CD4-positive, alpha-beta T cell treated with Interferon gamma for 1 hour (primary cell): Measurements from ENCODE around the gene CDS2.
"Not testable (repeated sequence)": the region's sequence is repeated elsewhere in the genome, so short reads cannot be mapped to it uniquely, and the experiment has no call there.

ENCODE experiments used
- DNase-seq: peaks from one replicate; pipeline ENCODE4 v3.0.0-alpha.2; 2020

CDS2 gene

DNA sequence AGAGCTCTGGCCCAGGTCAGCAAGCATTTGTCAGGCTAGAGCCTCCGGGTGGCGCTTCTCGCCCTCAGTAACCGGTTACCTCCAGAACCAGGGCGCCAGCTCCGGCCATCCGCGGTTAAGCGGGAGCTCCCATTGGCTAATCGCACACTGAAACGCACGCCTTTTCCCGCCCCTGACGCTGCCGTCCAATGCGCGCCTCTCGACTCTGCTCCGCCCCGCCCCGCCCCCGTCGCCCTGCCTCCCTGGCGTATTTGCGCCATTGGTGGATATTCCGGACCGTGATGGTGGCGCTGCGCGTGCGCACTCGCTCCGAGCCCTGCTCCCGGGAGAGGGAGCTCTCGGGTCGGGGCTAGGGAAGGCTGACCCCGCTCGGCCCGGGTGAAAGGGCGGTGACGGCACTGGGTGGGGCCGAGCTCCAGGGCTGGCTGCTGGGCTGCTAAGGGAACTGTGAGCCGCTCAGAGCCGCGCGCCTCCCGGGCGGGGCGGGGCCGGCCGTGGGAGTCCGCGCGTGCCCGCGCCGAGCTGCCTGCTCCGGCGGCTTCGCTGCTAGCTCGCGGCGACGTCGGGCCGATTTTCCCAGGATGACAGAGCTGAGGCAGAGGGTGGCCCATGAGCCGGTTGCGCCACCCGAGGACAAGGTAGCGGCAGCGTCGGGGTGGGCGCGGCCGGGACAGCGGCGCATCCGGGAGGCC lies at the start of gene CDS2:
CDS2 (plus strand) TSS at position 497 of the 692 bp plus-strand sequence; CDS start at position 582, 85 bp downstream.
- DNase-seq: peak; percentile 100

DNA sequence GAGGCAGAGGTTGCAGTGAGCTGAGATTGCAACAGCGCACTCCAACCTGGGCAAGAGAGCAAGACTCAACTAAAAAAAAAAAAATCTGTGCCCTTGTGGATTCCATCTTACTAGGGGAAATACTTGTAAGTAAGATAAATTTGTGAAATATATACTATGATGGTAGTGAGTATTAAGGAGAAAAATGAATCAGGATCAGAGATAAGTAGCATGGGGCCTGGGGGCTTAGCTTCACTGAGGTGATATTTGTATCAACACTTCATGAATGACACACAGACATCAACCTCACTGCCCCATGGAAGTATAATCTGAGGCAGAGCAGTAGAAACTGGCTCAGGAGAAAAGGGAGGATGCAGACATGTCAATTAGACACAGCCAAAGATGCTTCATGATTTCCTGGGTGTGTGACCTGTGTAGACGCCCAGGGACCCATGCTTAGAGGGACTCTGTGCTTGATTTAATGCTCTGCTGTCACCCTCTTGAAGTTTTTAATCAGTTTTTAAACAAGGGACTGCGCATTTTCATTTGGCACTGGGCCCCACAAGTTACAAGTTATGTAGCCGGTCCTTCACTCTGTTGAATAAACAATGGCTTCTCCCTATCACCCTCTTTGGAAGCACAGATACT lies 48.9 kb upstream of the CDS2 start:
- no peak for DNase-seq

DNA sequence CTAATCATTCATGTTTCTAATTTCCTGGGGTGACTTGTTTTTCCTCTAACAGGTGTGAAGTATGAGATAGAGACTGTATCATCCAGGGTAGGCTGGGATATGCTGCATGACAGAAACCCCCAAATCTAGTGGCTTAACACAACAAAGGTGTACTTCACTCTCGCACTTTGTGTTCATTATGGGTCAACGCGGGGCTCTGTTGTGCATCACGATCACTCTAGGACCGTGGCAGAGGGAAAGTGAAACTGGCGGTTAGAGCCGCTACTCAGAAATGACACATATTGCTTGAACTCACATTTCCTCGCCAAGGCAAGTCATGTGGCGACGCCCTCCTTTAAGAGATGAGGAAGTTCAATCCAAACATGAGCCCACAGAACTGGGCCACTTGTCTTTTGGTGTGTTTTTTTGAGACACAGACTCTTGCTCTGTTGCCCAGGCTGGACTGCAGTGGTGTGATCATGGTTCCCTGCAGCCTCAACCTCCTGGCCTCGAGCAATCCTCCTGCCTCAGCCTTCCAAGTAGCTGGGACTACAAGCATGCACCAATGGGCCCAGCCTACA lies 48.3 kb upstream of the CDS2 start:
- peak; percentile 83 for DNase-seq

DNA sequence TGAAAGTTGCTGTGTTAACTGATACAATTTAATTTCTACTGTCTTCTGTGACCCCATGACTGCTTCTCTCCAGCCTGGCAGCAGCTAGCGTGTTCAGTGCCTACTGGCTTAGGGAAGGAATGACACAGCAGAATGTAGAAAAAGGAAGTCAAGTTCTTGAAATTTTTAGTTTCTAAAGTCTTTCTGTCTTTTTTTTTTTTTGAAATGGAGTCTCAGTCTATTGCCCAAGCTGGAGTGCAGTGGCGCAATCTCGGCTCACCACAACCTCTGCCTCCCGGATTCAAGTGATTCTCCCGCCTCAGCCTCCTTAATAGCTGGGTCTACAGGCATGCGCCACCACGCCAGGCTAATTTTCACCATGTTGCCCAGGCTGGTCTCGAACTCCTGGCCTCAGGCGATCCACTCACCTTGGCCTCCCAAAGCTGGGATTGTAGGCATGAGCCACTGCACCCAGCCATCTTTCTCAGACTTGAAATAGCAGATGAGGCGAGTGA lies 46.4 kb upstream of the CDS2 start:
- DNase-seq: peak; percentile 68

DNA sequence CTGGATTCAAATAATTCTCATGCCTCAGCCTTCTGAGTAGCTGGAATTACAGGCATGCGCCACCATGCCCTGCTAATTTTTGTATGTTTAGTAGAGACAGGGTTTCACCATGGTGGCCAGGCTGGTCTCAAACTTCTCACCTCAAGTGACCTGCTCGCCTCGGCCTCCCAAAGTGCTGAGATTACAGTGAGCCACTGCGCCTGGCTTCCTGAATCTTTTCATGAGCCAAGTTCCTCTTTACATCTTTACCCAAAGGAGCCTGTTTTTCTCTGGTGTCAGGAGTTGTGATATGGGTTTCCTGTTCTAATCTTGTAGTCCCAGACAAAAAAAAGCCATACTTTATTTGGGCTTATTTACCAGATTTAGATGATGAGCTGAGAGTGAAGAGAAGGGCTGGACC lies 41.4 kb upstream of the CDS2 start:
- peak; percentile 23 for DNase-seq

DNA sequence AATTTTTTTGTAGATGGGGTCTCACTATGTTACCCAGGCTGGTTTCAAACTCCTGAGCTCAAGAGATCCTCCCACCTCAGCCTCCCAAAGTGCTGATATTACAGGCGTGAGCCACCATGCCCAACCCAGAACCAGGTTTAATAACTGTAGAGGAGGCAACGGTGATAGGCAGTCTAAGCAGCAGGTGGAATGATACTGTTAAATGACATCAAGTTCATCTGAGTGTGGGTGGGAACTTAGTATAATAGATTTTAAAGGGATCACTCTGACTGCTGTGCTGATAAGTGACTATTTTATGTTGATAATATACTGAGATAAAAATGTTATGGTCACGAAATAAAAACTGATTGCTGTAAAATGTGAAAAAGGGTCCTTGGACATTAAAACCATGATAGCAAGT lies 38.1 kb upstream of the CDS2 start:
- DNase-seq: no peak

DNA sequence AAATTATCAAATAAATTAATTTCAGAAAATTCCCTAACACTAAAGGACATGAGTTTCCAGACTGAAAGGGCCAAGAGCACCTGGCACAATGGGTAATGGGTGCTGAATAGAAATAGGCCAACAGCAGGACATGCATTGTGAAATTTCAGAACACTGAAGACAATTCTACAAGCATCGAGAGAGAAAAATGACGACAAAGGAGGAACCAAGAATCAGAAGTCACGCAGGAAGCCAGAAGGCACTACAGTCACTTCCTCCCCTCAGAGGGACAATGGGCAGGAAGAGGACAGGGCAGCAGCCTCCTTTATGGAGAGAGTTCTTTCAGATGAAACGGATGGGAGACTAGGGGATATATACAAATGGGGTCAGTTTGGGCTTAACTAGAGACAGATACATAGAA lies 36.6 kb upstream of the CDS2 start:
- DNase-seq: peak; percentile 39

DNA sequence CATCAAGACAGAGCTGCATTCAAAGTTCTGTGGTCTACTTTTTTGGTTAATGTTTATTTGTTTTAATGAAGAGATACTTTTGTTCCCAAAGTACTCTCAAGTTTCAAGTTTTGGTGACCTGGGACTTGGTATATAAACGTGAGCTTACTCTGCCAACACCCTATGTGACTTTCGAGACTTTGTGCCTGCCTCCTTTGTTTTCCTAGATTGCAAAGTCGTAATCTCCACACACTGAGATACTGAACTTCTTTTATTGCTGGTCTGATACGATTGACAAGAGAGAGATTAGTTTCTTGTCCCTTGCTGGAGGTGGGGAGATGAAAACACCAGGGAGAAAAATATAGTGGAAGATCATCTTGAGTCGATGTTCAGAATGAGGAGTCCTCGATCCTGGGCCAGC lies 34.9 kb upstream of the CDS2 start:
- DNase-seq: no peak

DNA sequence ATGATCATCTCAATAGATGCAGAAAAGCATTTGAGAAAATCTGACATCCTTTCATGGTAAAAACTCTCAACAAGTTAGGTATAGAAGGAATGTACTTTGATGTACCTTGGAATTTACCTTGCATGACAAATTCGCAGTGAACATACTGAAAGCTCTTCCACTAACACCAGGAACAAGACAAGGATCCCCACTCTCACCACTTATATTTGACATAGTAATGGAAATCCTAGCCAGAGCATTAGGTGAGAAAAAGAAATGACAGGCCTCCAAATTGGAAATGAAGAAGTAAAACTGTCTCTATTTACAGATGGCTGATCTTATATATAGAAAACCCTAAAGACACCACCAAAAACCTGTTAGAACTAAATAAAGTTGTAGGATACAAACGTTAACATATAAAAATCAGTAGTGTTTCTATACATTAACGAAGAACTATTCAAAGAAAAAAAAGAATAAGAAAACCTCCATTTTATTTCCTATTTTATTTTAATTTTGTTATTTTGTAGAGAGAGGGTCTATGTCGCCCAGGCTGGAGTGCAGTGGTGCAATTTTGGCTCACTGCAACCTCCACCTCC lies 34.0 kb upstream of the CDS2 start:
- no peak for DNase-seq

DNA sequence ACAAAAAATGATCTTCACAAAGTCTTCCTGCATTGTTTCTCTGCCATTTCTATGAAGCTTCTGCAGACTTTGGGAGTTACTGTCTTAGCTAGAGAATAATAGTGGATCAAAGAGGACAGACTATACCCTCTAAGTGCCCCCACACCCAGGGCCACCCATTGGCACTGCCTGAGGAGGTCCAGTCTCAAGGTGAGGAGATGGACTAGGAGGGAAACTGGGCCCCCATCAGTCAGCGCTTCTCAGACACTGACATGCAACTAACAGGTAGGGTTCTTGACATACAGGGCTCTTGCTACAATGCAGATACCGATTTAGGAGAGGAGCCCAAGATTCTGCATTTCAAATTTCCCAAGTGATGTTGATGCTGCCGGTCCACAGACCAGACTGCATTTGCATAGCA lies 31.4 kb upstream of the CDS2 start:
- DNase-seq: no peak

DNA sequence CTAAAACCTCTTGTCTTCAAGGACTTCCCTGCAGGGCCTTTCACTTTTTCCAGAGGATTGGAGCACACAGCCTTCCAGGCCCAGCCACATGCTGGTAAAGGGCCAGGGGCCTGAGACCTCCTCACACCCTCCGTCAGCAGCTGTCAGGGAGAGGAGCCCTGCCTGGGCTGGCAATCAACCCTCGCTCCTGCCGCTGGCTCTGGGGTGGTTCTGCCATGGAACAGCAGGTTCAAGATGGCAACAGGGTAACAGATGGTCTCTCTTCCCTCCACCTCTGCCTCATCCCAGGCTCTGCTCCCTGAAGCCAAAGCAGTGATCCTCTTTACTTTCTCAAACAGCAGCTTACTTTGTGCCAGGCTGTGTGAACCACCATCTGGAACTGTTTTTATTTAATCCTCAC lies 30.9 kb upstream of the CDS2 start:
- DNase-seq: no peak

DNA sequence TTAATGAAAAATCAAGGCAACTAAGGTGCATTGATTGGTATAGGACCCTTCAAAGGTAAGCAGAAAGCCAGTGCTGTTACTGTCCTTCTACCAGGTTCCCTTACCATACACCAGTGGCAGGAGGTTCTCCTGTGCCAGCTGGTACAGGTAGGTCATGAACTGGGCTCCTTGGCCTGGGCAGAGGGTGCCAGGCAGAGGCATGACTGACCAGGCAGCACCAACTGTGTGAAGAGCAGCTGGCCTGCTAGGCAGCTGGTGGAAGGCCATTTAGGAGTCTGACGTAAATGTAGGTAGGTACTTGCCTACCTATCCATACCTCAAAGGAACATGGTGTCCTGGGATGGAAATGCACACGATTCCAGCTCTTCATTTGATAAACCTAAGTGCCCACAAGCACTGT lies 30.3 kb upstream of the CDS2 start:
- DNase-seq: no peak

DNA sequence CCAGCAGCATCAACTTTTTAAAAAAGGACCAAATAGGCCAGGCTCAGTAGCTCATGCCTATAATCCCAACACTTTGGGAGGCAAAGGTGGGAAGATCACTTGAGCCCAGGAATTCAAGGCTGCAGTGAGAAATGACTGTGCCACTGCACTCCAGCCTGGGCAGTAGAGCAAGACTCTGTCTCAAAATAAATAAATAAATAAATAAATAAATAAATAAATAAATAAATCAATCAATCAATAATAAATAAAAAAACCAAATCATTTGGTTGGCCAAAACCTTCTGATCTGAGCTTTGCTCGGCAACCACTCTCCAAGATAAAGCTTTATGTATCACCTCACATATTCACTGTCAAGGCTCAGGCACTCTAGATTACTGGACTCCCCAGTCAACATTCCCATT lies 27.8 kb upstream of the CDS2 start:
- DNase-seq: not testable (repeated sequence)

DNA sequence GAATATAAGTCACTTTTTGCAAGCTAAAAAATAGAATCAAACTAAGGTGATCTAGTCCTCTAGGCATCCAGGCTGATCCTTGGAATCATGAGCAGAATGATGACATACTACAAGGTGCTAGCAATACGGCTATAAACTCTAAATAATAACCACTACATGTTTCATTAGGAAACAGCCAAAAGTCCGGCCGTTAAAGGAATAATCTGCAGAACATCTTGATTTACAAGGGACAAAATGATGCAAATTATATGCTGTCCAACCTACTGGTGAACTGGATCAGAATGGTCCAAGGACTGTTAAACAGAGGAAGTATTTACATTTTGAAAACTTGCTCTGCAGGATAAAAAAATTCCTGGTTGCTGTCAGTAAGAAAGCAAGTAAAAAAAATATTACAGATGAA lies 26.9 kb upstream of the CDS2 start:
- not testable (repeated sequence) for DNase-seq

DNA sequence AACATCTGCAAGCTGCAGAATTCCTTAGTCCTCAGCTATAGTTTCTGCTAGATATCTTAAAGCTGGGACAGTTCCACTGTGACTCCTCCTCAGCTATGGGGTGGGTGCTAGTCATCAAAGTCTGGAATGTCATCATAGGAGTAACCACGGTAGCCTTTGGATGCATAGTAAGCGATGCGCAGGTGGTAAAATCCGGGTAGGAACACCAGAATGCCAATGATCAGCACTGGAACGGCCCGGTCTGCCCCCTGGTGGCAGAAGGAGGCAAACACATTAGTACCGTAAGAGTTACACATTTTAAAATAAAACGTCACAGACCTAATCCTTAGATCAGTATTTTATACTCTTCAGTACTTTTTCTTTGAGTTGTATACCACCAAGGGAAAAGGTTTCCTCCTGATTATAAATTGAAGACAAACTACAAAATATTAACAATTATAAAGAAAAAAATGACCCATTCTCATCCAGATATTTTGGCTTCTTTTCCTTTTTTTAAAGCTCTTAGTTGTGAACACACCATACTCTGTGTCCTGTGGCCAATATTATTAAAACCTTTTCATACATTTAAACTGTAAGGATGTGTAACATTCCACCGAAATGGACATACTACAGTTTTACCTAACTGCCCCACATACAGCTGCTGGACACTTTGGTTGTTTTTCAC lies 26.0 kb upstream of the CDS2 start:
- DNase-seq: peak; percentile 60

DNA sequence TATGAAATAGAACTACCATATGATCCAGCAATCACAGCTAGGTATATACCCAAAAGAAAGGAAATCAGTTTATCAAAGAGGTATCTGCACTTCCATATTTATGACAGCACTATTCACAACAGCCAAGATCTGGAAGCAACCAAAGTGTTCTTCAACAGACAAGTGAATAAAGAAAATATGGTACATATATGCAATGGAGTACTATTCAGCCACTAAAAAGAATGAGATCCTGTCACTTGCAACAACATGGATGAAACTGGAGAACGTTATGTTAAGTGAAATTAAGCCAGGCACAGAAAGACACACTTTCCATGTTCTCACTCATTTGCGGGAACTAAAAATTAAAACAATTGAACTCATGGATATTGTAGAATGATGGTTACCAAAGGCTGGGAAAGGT lies 22.3 kb upstream of the CDS2 start:
- DNase-seq: no peak

DNA sequence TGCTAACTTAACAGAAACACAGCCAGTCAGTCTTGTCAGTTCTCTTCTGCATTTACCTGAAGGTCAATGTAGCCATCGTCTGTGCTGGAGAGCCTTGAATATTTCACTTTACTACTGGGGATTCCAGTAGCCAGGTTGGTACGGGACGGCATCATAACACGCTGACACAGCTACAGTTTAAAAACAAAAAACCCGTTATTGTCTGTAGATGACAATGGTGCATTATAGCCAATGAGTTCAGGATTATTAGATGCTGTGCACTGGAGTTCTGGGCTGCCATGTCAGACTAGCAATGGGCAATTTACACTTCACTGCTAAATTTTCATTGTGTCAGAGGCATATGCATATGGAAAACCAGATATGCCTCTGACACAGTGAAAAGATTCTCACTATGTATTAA lies 17.5 kb upstream of the CDS2 start:
- DNase-seq: no peak

DNA sequence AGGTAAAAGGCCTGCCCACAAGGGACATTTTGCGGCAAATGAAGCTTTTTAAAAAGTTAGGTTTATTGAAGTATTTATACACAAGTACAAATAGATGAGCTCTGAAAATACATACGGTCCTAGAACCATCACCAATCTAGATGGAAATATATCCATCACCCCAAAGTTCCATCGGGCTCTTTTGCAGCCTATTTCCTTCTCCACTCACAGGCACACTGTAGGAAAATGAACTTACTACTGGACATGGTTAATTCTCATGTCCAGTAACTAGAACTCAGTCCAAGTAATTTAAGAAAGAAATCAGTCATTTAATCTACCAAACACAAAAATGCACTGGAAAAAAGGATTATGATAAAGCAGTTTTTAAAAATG lies 13.2 kb upstream of the CDS2 start:
- no peak for DNase-seq

DNA sequence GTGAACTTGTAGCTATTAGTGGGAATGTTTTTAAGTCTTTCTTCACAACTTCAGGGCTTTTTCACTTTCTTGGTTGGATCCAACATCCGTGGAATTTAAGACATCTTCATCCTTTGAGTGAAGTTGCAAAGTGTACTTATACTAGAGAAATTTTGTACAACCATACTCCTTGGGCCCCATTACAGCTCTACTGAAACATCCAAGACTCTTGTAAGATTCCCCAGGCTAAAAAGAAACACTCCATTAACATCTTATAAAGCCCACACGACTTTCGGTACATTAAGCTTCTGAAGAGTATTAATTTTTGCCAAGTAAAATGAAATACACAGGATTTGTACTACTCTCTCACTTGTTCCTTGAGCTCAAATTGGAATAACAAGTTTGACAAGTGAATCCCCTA lies 12.4 kb upstream of the CDS2 start:
- no peak for DNase-seq

DNA sequence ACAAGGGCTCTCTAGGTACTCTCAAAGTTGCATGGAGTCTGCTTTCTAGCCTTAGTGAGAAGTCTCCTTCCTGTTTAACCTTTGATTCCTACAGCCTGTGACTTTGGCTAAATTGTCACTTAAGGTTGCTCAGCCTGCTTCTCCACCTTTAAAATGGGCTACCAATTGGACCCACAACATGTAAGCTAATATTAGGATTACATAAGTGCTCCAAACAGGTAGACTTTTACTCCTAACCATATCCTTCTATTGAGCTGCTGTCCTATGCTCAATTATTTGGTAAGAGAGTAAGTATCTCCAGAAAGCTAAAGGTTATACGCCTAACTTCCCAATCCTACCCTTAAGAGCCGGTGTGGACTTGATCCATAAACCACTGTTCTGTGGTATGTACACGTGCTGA lies 9.9 kb upstream of the CDS2 start:
- DNase-seq: no peak

DNA sequence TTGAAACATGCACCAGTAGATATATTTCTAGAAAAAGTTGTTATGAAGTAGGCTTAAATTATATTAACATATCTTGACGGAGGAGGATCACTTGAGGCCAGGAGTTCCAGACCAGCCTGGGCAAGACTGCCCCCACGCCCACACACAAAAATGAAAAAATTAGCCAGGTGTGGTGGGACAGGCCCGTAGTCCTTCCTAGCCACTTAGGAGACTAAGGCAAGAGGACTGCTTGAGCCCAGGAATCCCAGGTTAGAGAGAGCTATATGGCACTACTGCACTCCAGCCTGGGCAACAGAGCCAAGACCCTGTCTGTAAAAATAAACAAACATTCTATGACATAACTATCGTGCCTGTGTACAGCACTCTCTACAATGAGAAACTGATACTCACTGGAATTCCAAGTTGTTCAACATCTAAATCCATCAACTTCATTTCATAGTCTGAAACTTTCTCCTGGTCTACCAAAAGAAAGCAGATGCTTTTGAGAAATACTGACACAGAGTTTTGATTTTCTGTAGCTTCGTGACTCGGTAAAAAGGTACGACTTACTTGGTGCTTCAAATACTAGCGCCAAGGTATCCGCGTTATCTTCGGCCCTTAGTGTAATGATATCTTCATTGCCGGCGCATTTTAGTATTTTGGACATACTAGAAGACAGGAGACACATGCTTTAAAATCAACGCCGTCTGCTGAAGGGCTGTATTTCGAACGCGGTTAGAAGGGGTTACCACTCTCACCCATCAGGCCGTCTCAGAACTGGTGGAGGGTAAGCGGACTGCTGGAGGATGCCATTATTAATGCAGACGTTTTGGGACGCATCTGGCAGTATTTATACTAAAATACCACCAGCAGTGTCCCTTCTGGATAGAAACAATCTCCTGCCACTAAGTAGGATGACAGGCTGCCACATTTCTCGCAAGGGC lies 8.3 kb upstream of the CDS2 start:
- no peak for DNase-seq

DNA sequence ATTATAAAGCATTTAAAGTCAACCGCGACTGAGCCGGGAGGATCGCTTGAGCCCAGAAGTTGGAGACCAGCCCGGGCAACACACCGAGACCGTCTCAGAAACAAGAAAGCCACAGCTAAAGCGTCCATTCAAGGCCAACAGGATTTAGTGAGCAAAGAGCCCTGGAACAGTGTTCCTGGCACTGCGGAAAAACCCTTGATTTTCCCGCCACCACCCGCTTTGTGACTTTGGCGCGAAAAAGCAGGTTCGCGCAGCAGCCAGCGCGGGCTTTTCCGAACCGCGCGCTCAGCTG lies 7.7 kb upstream of the CDS2 start:
- DNase-seq: no peak
